OCI-LY7 (cell line): ENCODE results near the gene FOXN3. TPM values are rescaled to one million over a fixed set of nuclear protein-coding genes. Genes with fewer than 3 reads are reported as not detected.

Source experiments
- BruUV-seq: library from RNA; stranded (reverse); fragments of 400-500 nt; replicated peaks from 2 replicates; lab custom pipeline; 2021; lab: Mats Ljungman, UMichigan
- CTCF ChIA-PET: fragments of 300-600 bp; sonication (Branson Sonifier 250); formaldehyde crosslinking; loops from one replicate; lab custom pipeline; 2022; ENCODE audit warnings: antibody characterized with exemption; ENCODE audit not compliant: unreplicated experiment; lab: Charles Lee
- POLR2A ChIA-PET: fragments of 300-600 bp; sonication (Branson Sonifier 250); formaldehyde crosslinking; loops from one replicate; lab custom pipeline; 2022; ENCODE audit warnings: antibody characterized with exemption; lab: Charles Lee
- DNase-seq: peaks from one replicate; pipeline ENCODE4 v3.0.0-alpha.2; 2015; ENCODE audit warnings: low spot score
- H2AFZ ChIP-seq: fragments of 200-600 bp; sonication (generic), shearing (Covaris generic); 2 replicates; pipeline ENCODE4 v1.6.1; 2014; ENCODE audit warnings: mild to moderate bottlenecking, antibody characterized with exemption, low read length, moderate library complexity
- H3K27ac ChIP-seq: fragments of 200-600 bp; sonication (generic); 2 replicates; pipeline ENCODE4 v1.5.1; 2014; ENCODE audit warnings: mixed run types, low read depth, mild to moderate bottlenecking, moderate library complexity, low read length, inconsistent platforms; ENCODE audit not compliant: poor library complexity, severe bottlenecking
- H3K36me3 ChIP-seq: fragments of 200-600 bp; sonication (generic); 2 replicates; pipeline ENCODE4 v1.6.1; 2014; ENCODE audit warnings: mild to moderate bottlenecking, antibody characterized with exemption, low read length, moderate library complexity, mixed read lengths; ENCODE audit not compliant: insufficient read depth
- H3K4me1 ChIP-seq: fragments of 200-600 bp; sonication (generic); 2 replicates; pipeline ENCODE4 v1.5.1; 2014; ENCODE audit warnings: mild to moderate bottlenecking, low read length; ENCODE audit not compliant: insufficient read depth, poor library complexity, severe bottlenecking
- H3K4me2 ChIP-seq: fragments of 200-600 bp; sonication (generic); 2 replicates; pipeline ENCODE4 v1.6.1; 2014; ENCODE audit warnings: mild to moderate bottlenecking, low read length
- H3K4me3 ChIP-seq: fragments of 200-600 bp; sonication (generic); 2 replicates; pipeline ENCODE4 v1.5.1; 2014; ENCODE audit warnings: mild to moderate bottlenecking, low read depth, low read length; ENCODE audit not compliant: poor library complexity, severe bottlenecking
- H3K79me2 ChIP-seq: fragments of 200-600 bp; sonication (generic); 2 replicates; pipeline ENCODE4 v1.6.1; 2016; ENCODE audit warnings: low read depth, mild to moderate bottlenecking, low read length, moderate library complexity, mixed read lengths; ENCODE audit not compliant: insufficient read depth
- H3K9me2 ChIP-seq: fragments of 200-600 bp; sonication (generic); 2 replicates; pipeline ENCODE4 v1.6.1; 2016; ENCODE audit warnings: mild to moderate bottlenecking, low read length, mixed read lengths; ENCODE audit not compliant: insufficient read depth
- H3K9me3 ChIP-seq: fragments of 200-600 bp; sonication (generic); 2 replicates; pipeline ENCODE4 v1.6.1; 2014; ENCODE audit warnings: mild to moderate bottlenecking, mixed run types, low read length, mixed read lengths
- H4K20me1 ChIP-seq: fragments of 200-600 bp; sonication (generic); 2 replicates; pipeline ENCODE4 v1.6.1; 2014; ENCODE audit warnings: mild to moderate bottlenecking, antibody characterized with exemption, low read length, moderate library complexity, mixed read lengths; ENCODE audit not compliant: insufficient read depth
- CTCF ChIP-seq: fragments of 200-600 bp; sonication (generic); conservative IDR thresholded peaks from 2 replicates; pipeline ENCODE4 v1.5.1; 2014; ENCODE audit warnings: mild to moderate bottlenecking, antibody characterized with exemption, low read length, moderate library complexity, mixed read lengths
- EZH2phosphoT487 ChIP-seq: fragments of 200-600 bp; sonication (generic); IDR thresholded peaks from 2 replicates; pipeline ENCODE4 v1.6.1; 2018; ENCODE audit warnings: low read depth, borderline replicate concordance, mild to moderate bottlenecking, mixed run types, antibody characterized with exemption, low read length, moderate library complexity, mixed read lengths
- intact Hi-C: fragments of 100-400 bp; cut with micrococcal nuclease; formaldehyde crosslinking; loops from one replicate; pipeline ENCODE4 v1.10.0; 2022; ENCODE audit not compliant: unreplicated experiment
- total RNA-seq, 2 experiments: library from RNA; depleted of rRNA in 1 of 2; stranded (reverse); fragments of >200 nt in 1 of 2; shearing (Covaris generic) in 1 of 2; gene quantifications; 2 replicates each; pipeline ENCODE4 v1.2.3, GENCODE V29; 2014 to 2022

Gene FOXN3
- total RNA-seq, 2 experiments from 2014 or later, result 77.7 to 102 TPM

- H3K4me1 ChIP-seq, result peaks cover 85% of the 10 kb centered on the region
- no peaks in the 10 kb centered on the region for H3K36me3 ChIP-seq
- no TSS peak for BruUV-seq
- CTCF ChIA-PET, result interaction anchor here (0.9 to 1.1 kb wide), 2 partner anchors 82 to 108 kb away, joined by 3 read pairs; no protein-coding TSS in a partner anchor
- intact Hi-C loops, result loop anchor here (5.0 to 10.0 kb wide), 2 partner anchors 45 to 187 kb away; no protein-coding TSS in a partner anchor
- no peaks in the 10 kb centered on the region for H4K20me1 ChIP-seq
- H3K27ac ChIP-seq, result peak overlapping the region; percentile 99
- peak overlapping the region; percentile 30; the same call in 1 of the 2 replicates for H2AFZ ChIP-seq
- H3K79me2 ChIP-seq, result peaks cover 58% of the 10 kb centered on the region; the same call in 1 of the 2 replicates
- H3K4me2 ChIP-seq, result peak overlapping the region; percentile 92
- DNase-seq, result peak; percentile 58
- H3K9me3 ChIP-seq, result no peaks in the 10 kb centered on the region
- TF ChIP-seq EZH2phosphoT487 (no peak), CTCF (no peak)
- no peaks in the 10 kb centered on the region for H3K9me2 ChIP-seq
- peak overlapping the region; percentile 44 for H3K4me3 ChIP-seq
- POLR2A ChIA-PET, result interaction anchor here (0.7 to 1.8 kb wide), 7 partner anchors 25 to 414 kb away, joined by 3 to 6 read pairs (median 4); no protein-coding TSS in a partner anchor
Measured at GRCh38 chr14:89307409-89307808, 109.6 kb downstream of the FOXN3 start.

GRCh38 chr14:89304972-89305703 lies 111.9 kb downstream of the FOXN3 start:
- Histone ChIP-seq H3K9me3 (no peaks in the 10 kb centered on the region), H3K4me3 (peak overlapping the region; percentile 65), H3K79me2 (peaks cover 58% of the 10 kb centered on the region; the same call in 1 of the 2 replicates), H3K27ac (peak overlapping the region; percentile 99), H3K4me1 (peaks cover 78% of the 10 kb centered on the region), H3K9me2 (no peaks in the 10 kb centered on the region), H2AFZ (peak overlapping the region; percentile 51; the same call in 1 of the 2 replicates), H4K20me1 (no peaks in the 10 kb centered on the region), H3K36me3 (no peaks in the 10 kb centered on the region; the same call in 1 of the 2 replicates), H3K4me2 (peak overlapping the region; percentile 92)
- intact Hi-C loops, result loop anchor here (1.0 to 10.0 kb wide), 7 partner anchors 28 to 462 kb away; partner anchors contain the start of gene FOXN3
- ChIA-PET POLR2A (interaction anchor here (0.5 to 2.0 kb wide), 14 partner anchors 8 to 665 kb away, joined by 3 to 10 read pairs (median 4); no protein-coding TSS in a partner anchor), CTCF (no interaction called here)
- no TSS peak for BruUV-seq
- TF ChIP-seq EZH2phosphoT487 (no peak), CTCF (no peak)
- peak; percentile 58 for DNase-seq
